PC-3 (cell line): ENCODE results near the gene MT1X. TPM values are rescaled to one million over a fixed set of nuclear protein-coding genes. Genes with fewer than 3 reads are reported as not detected.

Experiments used
- ATAC-seq: fragments of 200-7000 bp; cut with Tn5 transposase; 2 replicates; pipeline ENCODE4 v1.9.1; 2020; ENCODE audit warnings: mild to moderate bottlenecking, moderate library complexity
- BruUV-seq: library from RNA; stranded (reverse); fragments of 400-500 nt; replicated peaks from 2 replicates; lab custom pipeline; 2021; lab: Mats Ljungman, UMichigan
- CTCF ChIA-PET: fragments of 300-600 bp; sonication (Branson Sonifier 250); formaldehyde crosslinking; loops from one replicate; lab custom pipeline; 2022; ENCODE audit warnings: antibody characterized with exemption; lab: Charles Lee
- POLR2A ChIA-PET: fragments of 300-600 bp; sonication (Branson Sonifier 250); formaldehyde crosslinking; loops from one replicate; lab custom pipeline; 2022; ENCODE audit warnings: antibody characterized with exemption; ENCODE audit not compliant: unreplicated experiment; lab: Charles Lee
- DNase-seq: peaks from one replicate; pipeline ENCODE4 v3.0.0-alpha.2; 2015
- H2AFZ ChIP-seq: fragments of 300-600 bp; sonication (generic); 2 replicates; pipeline ENCODE4 v1.6.0; 2016; ENCODE audit warnings: antibody characterized with exemption, low read length
- H3F3A ChIP-seq: fragments of 300-600 bp; sonication (generic); one replicate; pipeline ENCODE4 v1.6.0; 2017; ENCODE audit warnings: antibody characterized with exemption, low read length, control low read depth, mild to moderate bottlenecking; ENCODE audit not compliant: unreplicated experiment
- H3K27ac ChIP-seq: fragments of 300-600 bp; sonication (generic); 2 replicates; pipeline ENCODE4 v1.5.1; 2016; ENCODE audit warnings: mild to moderate bottlenecking, low read length
- H3K27me3 ChIP-seq: fragments of 300-600 bp; sonication (generic); 2 replicates; pipeline ENCODE4 v1.6.1; 2016; ENCODE audit warnings: low read length, mixed read lengths
- H3K36me3 ChIP-seq: fragments of 300-600 bp; sonication (generic); 2 replicates; pipeline ENCODE4 v1.6.1; 2016; ENCODE audit warnings: low read depth, mixed run types, low read length, mixed read lengths
- H3K4me1 ChIP-seq: fragments of 300-600 bp; sonication (generic); 2 replicates; pipeline ENCODE4 v1.5.1; 2016; ENCODE audit warnings: low read length; ENCODE audit not compliant: insufficient read depth
- H3K4me2 ChIP-seq: fragments of 300-600 bp; sonication (generic); 2 replicates; pipeline ENCODE4 v1.6.0; 2016; ENCODE audit warnings: low read length
- H3K4me3 ChIP-seq: fragments of 300-600 bp; sonication (generic); 2 replicates; pipeline ENCODE4 v1.5.1; 2016; ENCODE audit warnings: mild to moderate bottlenecking, low read length, mixed read lengths
- H3K79me2 ChIP-seq: fragments of 300-600 bp; sonication (generic); 2 replicates; pipeline ENCODE4 v1.6.1; 2017; ENCODE audit warnings: low read length, mixed read lengths
- H3K9ac ChIP-seq: fragments of 300-600 bp; sonication (generic); 2 replicates; pipeline ENCODE4 v1.6.0; 2016; ENCODE audit warnings: mild to moderate bottlenecking, low read length
- H3K9me2 ChIP-seq: fragments of 300-600 bp; sonication (generic); replicated peaks from 2 replicates; pipeline ENCODE4 v1.6.1; 2016; ENCODE audit warnings: mixed run types, low read length, mixed read lengths
- H3K9me3 ChIP-seq: fragments of 300-600 bp; sonication (generic); 2 replicates; pipeline ENCODE4 v1.6.1; 2016; ENCODE audit warnings: low read length, mixed read lengths
- H4K20me1 ChIP-seq: fragments of 300-600 bp; sonication (generic); 2 replicates; pipeline ENCODE4 v1.6.1; 2016; ENCODE audit warnings: low read length, mixed read lengths
- EZH2 ChIP-seq: fragments of 300-600 bp; sonication (generic); IDR thresholded peaks from one replicate; pipeline ENCODE4 v1.6.1; 2017; ENCODE audit warnings: antibody characterized with exemption, mild to moderate bottlenecking, low read length; ENCODE audit not compliant: unreplicated experiment
- EZH2phosphoT487 ChIP-seq: fragments of 300-600 bp; sonication (generic); IDR thresholded peaks from 2 replicates; pipeline ENCODE4 v1.6.1; 2018; ENCODE audit warnings: mild to moderate bottlenecking, antibody characterized with exemption, low read length, borderline replicate concordance
- intact Hi-C: fragments of 100-400 bp; cut with micrococcal nuclease; formaldehyde crosslinking; loops from 2 replicates; pipeline ENCODE4 v1.9.0; 2023
- total RNA-seq: library from RNA; depleted of rRNA; stranded (reverse); fragments of >200 nt; gene quantifications from 2 replicates; pipeline ENCODE4 v1.2.3, GENCODE V29; 2014
- TF ChIP-seq, protein P1 (sequence below): fragments of 300-600 bp; sonication (generic); conservative IDR thresholded peaks from 2 replicates; pipeline ENCODE4 v1.5.1; 2017; ENCODE audit warnings: antibody characterized with exemption, low read depth, mild to moderate bottlenecking, low read length

Gene MT1X
- total RNA-seq, 1 experiment from 2014 or later, result 120 TPM

GRCh38 chr16:56695246-56695645 is 13.0 kb downstream of the MT1X start:
- H3K27me3 ChIP-seq, result no peaks in the 10 kb centered on the region
- no peaks in the 10 kb centered on the region for H3K79me2 ChIP-seq
- no peaks in the 10 kb centered on the region for H3K36me3 ChIP-seq
- DNase-seq (no peak), ATAC-seq (no peak)
- H3K4me3 ChIP-seq, result no peak overlapping the region
- no peak overlapping the region for H3K9ac ChIP-seq
- CTCF ChIA-PET, result no interaction called here
- no peaks in the 10 kb centered on the region for H3F3A ChIP-seq
- no TSS peak for BruUV-seq
- no peak for TF ChIP-seq EZH2
- no peak for TF ChIP-seq EZH2phosphoT487
- TF ChIP-seq, protein P1, sequence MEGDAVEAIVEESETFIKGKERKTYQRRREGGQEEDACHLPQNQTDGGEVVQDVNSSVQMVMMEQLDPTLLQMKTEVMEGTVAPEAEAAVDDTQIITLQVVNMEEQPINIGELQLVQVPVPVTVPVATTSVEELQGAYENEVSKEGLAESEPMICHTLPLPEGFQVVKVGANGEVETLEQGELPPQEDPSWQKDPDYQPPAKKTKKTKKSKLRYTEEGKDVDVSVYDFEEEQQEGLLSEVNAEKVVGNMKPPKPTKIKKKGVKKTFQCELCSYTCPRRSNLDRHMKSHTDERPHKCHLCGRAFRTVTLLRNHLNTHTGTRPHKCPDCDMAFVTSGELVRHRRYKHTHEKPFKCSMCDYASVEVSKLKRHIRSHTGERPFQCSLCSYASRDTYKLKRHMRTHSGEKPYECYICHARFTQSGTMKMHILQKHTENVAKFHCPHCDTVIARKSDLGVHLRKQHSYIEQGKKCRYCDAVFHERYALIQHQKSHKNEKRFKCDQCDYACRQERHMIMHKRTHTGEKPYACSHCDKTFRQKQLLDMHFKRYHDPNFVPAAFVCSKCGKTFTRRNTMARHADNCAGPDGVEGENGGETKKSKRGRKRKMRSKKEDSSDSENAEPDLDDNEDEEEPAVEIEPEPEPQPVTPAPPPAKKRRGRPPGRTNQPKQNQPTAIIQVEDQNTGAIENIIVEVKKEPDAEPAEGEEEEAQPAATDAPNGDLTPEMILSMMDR, result no peak
- H3K4me1 ChIP-seq, result peaks cover 16% of the 10 kb centered on the region
- POLR2A ChIA-PET, result no interaction called here
- H3K9me2 ChIP-seq, result no peaks in the 10 kb centered on the region
- intact Hi-C loops, result no loop called here
- H3K27ac ChIP-seq, result no peak overlapping the region
- no peak overlapping the region for H3K4me2 ChIP-seq
- no peaks in the 10 kb centered on the region for H3K9me3 ChIP-seq
- no peaks in the 10 kb centered on the region for H4K20me1 ChIP-seq
- no peak overlapping the region for H2AFZ ChIP-seq

GRCh38 chr16:56697456-56698155 is 15.3 kb downstream of the MT1X start:
- DNase-seq, result no peak
- no peak overlapping the region for H3K9ac ChIP-seq
- peaks cover 12% of the 10 kb centered on the region for H3K4me1 ChIP-seq
- no peaks in the 10 kb centered on the region for H3K9me3 ChIP-seq
- no peaks in the 10 kb centered on the region for H3K79me2 ChIP-seq
- H4K20me1 ChIP-seq, result no peaks in the 10 kb centered on the region
- H3F3A ChIP-seq, result no peaks in the 10 kb centered on the region
- H3K9me2 ChIP-seq, result no peaks in the 10 kb centered on the region
- CTCF ChIA-PET, result no interaction called here
- no peak overlapping the region for H2AFZ ChIP-seq
- no TSS peak for BruUV-seq
- no peak overlapping the region for H3K27ac ChIP-seq
- no peak for ATAC-seq
- H3K4me3 ChIP-seq, result no peak overlapping the region
- TF ChIP-seq EZH2phosphoT487 (no peak), EZH2 (no peak)
- TF ChIP-seq, protein P1, result no peak
- no peaks in the 10 kb centered on the region for H3K36me3 ChIP-seq
- H3K4me2 ChIP-seq, result no peak overlapping the region
- intact Hi-C loops, result no loop called here
- no peaks in the 10 kb centered on the region for H3K27me3 ChIP-seq
- POLR2A ChIA-PET, result no interaction called here

DNA sequence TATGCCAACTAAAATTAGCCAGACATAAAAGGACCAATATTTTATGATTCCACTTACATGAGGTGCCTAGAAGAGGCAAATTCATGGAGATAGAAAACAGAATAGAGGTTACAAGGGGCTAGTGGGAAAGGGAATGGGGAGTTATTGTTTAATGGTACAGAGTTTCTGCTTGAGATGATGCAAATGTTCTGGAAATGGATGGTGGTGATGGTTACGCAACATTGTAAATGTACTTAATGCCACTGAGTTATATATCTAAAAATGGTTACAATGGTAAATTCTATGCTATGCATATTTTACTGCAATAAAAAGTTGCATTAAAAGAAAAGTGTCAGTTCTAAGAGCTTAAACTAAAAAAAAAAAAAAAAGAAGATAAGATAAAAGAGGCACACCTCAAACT is 17.9 kb downstream of the MT1X start:
- intact Hi-C loops, result no loop called here
- Histone ChIP-seq H3K79me2 (no peaks in the 10 kb centered on the region), H3K36me3 (no peaks in the 10 kb centered on the region), H3K4me3 (no peak overlapping the region), H4K20me1 (no peaks in the 10 kb centered on the region), H2AFZ (no peak overlapping the region), H3K4me2 (no peak overlapping the region), H3K9me3 (no peaks in the 10 kb centered on the region), H3F3A (no peaks in the 10 kb centered on the region), H3K9me2 (no peaks in the 10 kb centered on the region), H3K27ac (no peak overlapping the region), H3K27me3 (no peaks in the 10 kb centered on the region), H3K4me1 (peaks cover 12% of the 10 kb centered on the region), H3K9ac (no peak overlapping the region)
- POLR2A ChIA-PET, result no interaction called here
- CTCF ChIA-PET, result interaction anchor here (0.6 to 1.4 kb wide), 3 partner anchors 53 to 124 kb away, joined by 4 to 17 read pairs (median 7); no protein-coding TSS in a partner anchor
- BruUV-seq, result no TSS peak
- no peak for TF ChIP-seq EZH2phosphoT487
- TF ChIP-seq, protein P1, result no peak
- TF ChIP-seq EZH2, result no peak
- ATAC-seq (no peak), DNase-seq (no peak)
